HepG2 (cell line): ENCODE measurements around the gene LILRB5.

Experiments
- ETV5 ChIP-seq: IDR thresholded peaks from 2 replicates; pipeline ENCODE4 v1.6.1; 2018; ENCODE audit warnings: missing biosample characterization, missing genetic modification reagents, inconsistent platforms, borderline replicate concordance
- MAX ChIP-seq: IDR thresholded peaks from 2 replicates; pipeline ENCODE4 v1.6.1; 2012; ENCODE audit warnings: inconsistent platforms
- PHB2 ChIP-seq: fragments of 450-650 bp; IDR thresholded peaks from 2 replicates; pipeline ENCODE4 v1.6.1; 2018; ENCODE audit not compliant: partially characterized antibody
- POLR2AphosphoS5 ChIP-seq: IDR thresholded peaks from 2 replicates; pipeline ENCODE4 v1.6.1; 2012; ENCODE audit warnings: low read depth, low read length
- UBTF ChIP-seq: sonication (generic); formaldehyde crosslinking; IDR thresholded peaks from 2 replicates; pipeline ENCODE4 v1.4.0; 2020; ENCODE audit warnings: mild to moderate bottlenecking, missing genetic modification reagents
- ZNF143 ChIP-seq: sonication (generic); formaldehyde crosslinking; IDR thresholded peaks from 2 replicates; pipeline ENCODE4 v1.4.0; 2020; ENCODE audit warnings: missing genetic modification reagents

GRCh38 chr19:54271106-54271505, 14.0 kb upstream of the LILRB5 start:
- TF ChIP-seq PHB2 (no peak), MAX (no peak), POLR2AphosphoS5 (no peak), UBTF (no peak), ZNF143 (CRISPR knock-in tag) (no peak), ETV5 (CRISPR knock-in tag) (no peak)
